ENCODE measurements around the gene FNBP1. TPM values are rescaled to one million over a fixed set of nuclear protein-coding genes. Genes with fewer than 3 reads are reported as not detected.

Gene FNBP1
- polyA plus RNA-seq, 4 donors, result 42.1 to 53.5 (median 49.1) TPM

DNA sequence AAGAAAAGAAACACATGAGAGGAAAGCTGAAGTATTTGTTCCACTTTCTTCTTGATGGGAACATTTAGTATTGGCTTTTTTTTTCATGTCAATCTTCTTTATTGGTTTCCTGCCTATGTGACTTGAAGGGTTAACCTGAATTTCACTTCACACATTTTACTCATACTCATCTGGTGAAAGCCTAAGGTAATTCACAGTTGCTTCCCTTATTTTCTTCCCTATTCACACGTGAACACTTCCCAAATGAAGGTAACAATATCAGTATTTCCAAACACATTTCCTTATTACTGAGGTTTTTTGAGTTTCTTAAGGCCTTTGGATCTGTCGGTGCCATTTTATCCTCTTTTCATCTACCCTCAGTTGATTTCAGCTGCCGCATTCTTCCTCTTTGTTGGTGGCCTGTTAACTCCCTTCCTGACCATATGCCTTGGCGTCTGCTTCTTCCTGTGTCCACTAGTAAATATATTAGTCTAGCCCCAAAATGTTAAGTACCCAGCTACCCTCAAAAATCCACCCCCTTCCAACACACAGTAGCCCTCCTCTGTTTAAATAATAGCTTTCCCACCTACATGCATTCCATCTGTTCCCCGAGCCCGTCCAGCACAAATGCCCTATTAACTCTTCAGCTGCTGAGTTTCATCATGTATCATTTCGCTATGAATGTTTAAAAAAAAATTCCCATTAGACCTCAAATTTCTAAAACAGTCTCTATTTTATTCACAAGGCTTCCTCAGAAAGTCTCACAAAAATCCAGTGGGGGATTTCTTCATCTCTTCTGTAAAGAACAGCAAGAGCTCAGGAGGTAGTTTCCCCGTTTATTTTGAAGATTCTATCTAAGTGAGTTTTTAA lies 110.5 kb downstream of the FNBP1 start:
- no peak for DNase-seq (ENCODE audit: low read depth in 4 of 4, low spot score in 3 of 4)

DNA sequence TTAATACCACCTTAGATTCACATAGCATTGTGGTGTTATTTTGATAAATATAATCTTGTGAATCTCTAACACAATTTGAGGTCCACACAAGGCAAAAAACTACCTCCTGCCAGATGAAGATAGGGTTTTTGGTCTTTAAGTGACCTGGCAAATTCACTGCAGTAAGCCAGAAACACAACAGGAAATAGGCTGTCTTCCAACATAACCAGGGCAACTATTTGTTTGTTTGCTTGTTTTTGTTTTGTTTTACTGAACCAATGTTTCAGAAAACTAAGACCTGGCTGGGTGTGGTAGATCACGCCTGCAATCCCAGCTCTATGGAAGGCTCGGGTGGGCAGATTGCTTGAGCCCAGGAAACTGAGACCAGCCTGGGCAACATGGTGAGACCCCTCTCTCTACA lies 112.2 kb downstream of the FNBP1 start:
- no peak for DNase-seq (ENCODE audit: low read depth in 4 of 4, low spot score in 3 of 4)

DNA sequence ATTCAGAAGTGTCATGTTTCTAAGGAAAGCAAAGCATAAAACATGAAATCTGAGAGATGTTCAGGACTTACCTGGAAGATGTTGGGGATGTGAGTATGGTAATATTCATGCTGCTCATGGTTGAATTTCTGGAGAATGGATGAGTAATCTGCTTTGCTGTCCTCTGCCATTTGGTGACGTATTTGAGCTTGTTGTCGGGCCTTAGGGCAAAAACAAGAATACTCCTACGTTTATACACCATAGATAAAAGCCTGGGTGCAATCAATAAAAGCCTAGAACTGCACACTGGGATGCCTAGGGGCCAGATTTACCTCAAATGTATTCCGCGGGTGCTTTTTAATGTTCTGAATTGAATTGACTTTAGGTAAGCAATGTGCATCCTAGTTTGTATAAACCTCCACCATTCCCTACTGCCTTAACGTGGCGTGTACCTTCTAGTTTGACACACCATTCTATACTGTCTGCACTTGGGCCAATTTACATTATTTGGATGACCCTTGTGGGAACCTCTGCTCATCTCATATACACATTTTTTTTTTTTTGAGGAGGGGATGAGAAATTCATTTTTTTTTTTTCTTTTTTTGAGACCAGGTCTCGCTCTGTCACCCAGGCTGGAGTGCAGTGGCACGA lies 113.4 kb downstream of the FNBP1 start:
- no peak for DNase-seq (ENCODE audit: low read depth in 4 of 4, low spot score in 3 of 4)

DNA sequence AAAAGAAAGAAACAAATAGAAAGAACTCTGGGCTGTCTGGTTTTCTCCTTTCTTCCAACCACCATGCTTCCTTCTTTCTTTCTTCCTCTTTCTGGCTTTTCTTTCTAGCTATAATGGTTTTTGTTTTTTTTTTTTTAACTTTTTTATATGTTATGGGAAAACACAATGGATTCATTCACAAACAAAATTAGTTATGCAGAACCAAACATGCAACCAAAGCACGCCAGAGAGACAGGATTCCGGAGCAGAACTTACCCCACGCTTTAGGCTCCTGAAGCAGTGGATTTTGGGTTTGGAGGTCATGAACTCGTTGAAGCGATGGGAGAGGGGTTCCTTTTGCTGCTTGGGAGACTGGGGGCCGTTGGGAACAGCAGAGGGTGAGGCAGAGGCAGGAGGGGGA lies 119.4 kb downstream of the FNBP1 start:
- DNase-seq (ENCODE audit: low read depth in 4 of 4, low spot score in 3 of 4), result no peak

DNA sequence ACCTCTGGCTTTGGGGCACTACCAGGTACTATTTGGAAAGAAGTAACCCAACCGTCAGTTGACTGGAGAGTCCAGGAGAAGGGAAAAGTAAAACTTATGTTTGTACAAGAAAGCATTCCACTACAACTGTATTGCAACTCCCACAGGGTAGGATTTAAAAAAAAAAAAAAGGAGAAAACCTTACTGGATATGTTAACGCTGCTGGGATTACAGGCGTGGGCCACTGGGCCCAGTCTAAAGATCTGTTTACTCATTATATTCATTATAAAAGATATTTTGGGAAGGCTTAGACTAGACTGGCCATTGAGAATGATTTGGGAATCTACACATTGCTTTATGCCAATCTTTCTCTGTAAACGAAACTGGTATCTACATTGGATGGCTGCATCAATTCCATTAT lies 121.1 kb downstream of the FNBP1 start:
- DNase-seq (ENCODE audit: low read depth in 4 of 4, low spot score in 3 of 4), result no peak

DNA sequence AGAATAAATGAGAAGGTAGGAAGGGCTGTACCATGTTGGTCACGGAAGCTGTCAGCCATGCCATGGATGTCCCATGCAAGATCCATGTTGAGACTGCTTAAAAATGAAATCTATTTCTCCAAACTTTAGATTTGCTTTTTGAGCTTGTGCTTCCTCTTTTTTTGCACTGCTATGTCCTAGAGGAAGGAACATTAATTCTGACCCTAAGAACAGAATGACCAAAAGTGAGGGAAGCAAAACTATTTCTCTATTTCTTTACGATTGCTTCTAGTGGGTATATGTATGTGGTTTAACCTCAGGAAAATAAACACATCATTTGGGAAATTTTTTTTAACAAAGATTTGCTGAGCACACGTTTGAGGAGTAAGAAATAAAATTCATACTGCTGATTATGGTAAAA lies 123.1 kb downstream of the FNBP1 start:
- DNase-seq (ENCODE audit: low read depth in 4 of 4, low spot score in 3 of 4), result no peak

DNA sequence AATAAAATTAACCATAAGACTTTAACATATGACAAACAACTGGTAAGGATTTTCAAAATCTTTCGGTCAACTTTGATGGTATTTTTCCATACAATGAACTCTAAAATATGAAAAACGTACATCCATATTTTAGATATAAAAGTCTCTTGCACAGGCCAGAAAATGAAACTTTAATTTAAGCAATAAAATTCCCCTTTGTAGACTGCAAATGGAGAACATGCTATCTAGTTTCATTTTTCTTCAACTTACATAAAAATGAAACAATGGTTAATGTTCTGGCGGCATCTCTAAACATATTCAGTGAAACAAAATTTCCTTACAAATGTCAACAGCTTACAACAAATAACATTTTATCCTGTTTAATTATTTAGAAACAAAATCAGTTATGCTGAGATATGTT lies 123.7 kb downstream of the FNBP1 start:
- no peak for DNase-seq (ENCODE audit: low read depth in 4 of 4, low spot score in 3 of 4)

DNA sequence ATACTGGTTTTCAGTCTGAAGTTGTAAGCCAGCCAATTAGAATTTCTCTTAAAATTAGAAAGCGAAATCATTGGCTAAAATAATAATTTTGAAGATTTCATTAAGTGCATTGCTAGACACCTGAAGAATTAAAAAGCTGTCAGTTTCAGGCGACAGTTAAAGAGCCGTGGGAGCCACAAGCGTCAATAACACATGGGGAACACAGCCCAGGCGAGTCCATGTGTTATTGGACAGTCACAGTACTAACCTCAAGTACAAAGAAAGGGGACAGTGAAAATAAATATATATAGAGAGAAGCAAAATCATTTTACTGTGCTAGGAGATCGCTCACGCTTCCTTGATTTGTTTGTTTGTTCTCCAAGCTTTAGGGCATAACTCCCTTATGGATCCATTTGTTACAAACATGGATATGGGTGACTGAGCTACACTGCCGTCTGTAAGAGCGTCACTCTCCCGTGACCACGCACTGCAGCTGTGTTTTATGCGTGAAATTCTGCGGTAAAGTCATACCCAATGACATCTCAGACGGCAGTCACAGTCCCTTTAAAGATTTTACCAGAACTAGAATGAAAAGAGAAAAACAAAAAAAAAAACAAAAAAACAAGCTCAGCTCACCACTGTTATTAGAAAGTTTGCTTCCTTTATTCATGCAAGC lies 124.6 kb downstream of the FNBP1 start:
- no peak for DNase-seq (ENCODE audit: low read depth in 4 of 4, low spot score in 3 of 4)

DNA sequence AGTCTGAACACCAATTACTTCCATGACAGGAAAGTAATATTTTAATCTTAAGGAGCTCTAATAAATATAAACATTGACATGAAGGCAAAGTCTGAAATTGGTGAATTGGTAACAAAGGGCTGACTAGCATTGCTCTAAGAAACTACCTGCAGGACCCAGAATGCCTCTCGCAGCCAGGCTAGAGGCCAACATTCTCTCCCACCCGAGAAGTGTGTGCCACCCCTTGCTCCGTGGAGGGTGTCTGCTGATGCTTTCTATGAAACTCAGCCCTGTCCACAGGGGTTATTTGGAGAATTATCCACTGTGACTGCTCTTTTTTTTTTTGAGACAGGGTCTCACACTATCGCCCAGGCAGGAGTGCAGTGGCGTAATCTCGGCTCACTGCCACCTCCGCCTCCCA lies 126.3 kb downstream of the FNBP1 start:
- DNase-seq (ENCODE audit: low read depth in 4 of 4, low spot score in 3 of 4), result no peak

DNA sequence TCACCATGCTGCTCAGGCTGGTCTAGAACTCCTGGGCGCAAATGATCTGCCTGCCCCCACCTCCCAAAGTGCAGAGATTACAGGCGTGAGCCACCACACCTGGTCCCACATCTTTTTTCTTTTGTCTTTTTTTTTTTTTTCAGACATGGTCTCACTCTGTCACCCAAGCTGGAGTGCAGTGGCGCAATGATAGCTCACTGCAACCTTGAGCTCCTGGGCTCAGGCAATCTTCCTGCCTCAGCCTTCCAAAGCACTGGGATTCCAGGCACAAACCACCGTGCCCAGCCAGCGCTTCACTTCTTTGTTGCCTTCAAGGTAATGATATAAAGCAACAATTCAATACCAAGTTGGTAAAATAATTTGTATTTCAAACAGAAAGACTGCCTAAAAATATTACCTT lies 128.9 kb downstream of the FNBP1 start:
- DNase-seq (ENCODE audit: low read depth in 4 of 4, low spot score in 3 of 4), result no peak

DNA sequence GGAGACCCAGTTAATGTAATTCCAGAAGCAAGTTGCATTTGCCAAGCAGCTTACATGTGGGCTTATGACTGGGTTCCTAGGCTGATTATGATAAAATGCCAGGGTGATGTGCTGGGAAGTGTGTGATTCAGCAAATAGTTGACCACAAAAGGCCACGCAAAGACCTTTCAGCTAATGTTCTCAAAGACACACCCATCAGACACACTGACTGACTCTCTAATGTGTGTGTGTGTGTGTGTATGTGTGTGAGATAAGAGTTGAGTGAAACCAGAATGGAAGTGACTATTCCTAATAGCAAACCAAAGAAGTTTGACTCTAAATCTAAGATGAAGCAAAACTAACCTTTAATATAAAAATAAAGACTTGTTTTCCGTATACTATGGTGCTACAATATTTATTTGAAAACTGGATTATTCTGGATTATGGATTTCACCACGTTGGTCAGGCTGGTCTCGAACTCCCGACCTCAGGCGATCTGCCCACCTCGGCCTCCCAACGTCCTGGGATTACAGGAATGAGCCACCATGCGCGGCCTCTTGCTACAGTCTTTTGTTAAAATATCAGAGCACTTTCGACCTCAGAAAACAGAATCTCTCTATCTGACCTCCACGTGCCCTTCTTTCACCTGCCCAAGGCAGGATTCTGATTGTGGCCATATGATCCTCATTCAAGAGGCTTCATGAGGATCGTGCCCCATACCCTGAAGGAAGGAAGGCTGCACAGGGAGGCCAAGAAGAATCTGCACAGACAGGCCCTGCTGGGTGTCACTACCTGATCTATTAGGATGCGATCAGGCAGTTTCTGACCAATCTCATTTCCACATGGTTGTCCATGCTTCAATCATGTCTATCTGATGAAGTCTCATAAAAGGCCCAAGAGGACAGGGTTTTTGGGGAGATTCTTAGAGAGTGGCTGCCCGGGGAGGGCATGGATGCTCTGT lies 132.1 kb downstream of the FNBP1 start:
- no peak for DNase-seq (ENCODE audit: low read depth in 4 of 4, low spot score in 3 of 4)

DNA sequence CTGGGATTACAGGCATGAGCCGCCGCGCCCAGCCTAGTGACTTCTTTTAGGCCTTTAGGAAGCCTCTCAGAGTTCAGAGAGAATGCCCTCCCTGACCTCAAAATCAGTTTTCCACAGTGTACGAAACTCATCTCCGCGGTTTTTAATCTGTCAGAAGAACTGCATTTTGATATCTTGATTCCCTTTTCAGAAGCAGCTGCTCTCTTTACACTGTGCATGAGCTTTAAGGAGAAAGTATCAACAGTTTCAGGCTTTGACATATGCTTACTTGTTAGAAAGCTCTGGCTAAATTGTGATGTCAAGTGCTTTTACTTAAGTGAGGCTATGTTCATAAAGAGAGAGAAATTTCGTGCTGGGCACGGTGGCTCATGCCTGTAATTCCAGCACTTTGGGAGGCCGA lies 133.1 kb downstream of the FNBP1 start:
- DNase-seq (ENCODE audit: low read depth in 4 of 4, low spot score in 3 of 4), result no peak

DNA sequence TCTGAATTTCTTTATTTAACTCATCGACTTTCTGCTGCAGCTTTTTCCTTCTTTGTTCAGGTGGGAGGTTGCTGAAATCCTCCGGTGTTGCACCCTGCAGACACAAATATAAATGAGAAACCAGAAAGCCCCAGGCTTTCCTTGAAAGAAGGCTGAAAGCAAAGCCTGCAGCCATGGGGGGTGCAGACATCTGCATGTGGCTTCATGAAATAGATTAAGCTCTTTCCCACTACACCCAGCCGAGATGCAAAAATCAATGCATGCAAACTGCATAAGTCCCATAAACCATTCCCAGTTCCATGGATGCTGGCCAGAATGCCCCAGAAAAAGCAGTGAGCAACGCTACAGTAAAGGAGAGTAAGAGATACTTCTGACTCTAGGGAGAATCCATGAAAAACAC lies 134.1 kb downstream of the FNBP1 start:
- DNase-seq (ENCODE audit: low read depth in 4 of 4, low spot score in 3 of 4), result no peak

DNA sequence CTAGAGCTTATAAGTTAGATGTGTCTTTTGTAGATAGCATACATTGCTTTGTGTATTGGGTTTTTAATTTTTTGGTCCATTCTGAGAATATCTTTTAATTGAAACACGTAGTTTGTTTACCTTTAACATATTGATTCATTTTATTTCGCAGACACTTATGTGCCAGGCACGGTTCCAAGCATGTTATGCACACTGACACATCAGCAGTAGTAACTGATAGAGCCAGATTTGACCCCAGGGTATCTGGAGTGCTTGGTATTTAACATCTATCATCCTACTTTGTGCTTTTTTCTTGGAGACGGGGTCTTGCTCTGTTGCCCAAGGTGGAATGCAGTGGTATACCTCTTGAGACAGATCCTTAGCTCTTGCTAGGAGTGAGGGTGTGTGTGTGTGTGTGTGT lies 135.8 kb downstream of the FNBP1 start:
- DNase-seq (ENCODE audit: low read depth in 4 of 4, low spot score in 3 of 4), result no peak

DNA sequence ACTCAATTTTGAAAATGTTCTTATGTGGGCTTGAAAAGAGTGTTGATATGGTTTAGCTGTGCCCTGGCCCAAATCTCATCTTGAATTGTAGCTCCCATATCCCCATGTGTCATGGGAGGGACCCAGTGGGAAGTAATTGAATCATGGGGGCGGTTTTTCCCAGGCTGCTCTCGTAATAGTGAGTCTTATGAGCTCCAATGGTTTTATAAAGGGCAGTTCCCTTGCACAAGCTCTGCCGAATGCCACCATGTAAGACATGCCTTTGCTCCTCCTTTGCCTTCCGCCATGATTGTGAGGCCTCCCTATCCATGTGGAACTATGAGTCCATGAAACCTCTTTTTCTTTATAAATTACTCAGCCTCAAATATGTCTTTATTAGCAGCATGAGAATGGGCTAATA lies 136.7 kb downstream of the FNBP1 start:
- DNase-seq (ENCODE audit: low read depth in 4 of 4, low spot score in 3 of 4), result no peak

DNA sequence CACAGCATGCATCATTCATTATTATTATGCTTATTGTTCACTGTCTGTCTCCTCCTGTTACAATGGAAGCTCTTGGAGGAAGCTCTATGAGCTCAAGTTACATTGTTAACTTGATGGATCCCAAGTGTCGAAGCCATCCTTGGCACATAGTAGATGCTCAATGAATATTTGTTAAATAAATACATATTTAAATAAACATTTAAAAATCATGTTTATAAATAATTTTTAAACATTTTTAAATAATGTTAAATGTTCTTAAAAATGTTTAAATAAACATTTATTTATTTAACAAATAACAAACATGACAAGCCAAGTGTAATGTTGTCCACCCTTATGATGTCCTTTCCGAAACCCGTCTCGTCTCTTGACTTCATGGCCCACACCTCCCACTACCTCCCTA lies 138.3 kb downstream of the FNBP1 start:
- no peak for DNase-seq (ENCODE audit: low read depth in 4 of 4, low spot score in 3 of 4)

DNA sequence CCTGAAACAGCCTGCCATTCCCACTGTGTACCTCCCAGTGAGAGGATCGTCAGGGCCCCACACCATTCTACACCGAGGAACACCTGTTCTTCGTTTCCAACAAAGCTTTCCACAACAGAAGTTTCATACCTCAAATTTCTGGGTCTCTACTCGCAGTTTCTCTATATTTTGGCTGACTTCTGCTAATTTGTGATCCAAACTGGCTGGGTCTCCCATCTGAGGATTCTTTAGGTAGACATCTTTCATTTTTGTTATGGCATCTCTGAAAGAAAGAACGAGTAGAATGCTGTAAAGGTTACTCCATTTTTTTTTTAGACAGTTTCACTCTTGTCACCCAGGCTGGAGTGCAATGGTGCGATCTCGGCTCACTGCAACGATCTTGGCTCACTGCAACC lies 140.3 kb downstream of the FNBP1 start:
- no peak for DNase-seq (ENCODE audit: low read depth in 4 of 4, low spot score in 3 of 4)

DNA sequence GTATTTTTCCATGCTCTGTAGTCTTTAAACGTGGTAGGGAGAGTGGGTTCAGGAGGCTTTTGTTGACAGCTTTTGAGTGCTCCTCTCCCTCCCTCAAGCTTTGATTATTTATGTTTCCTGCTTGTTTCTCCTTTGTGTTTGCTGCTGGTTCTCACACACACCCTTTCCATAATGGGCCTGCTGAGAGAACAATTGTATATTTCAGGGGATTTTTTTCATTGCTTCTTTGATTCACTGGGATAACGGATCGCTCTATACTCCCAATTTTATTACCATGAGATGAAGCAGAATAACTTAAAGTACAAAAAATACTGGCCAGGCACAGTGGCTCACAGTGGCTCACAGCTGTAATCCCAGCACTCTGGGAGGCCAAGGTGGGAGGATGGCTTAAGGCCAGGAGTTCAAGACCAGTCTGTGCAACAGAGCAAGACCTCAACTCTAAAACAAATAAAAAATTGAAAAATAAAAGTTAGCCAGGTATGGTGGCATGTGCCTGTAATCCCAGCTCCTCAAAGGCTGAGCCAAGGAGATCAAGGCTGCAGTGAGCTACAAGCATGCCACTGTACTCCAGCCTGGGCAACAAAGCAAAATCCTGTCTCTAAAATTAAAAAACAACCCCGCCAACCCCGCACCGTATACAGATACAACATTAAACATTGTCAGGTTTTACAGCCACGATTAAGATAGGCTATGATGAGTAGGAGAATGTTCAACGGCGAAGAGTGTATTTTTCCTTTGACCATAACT lies 140.8 kb downstream of the FNBP1 start:
- no peak for DNase-seq (ENCODE audit: low read depth in 4 of 4, low spot score in 3 of 4)

DNA sequence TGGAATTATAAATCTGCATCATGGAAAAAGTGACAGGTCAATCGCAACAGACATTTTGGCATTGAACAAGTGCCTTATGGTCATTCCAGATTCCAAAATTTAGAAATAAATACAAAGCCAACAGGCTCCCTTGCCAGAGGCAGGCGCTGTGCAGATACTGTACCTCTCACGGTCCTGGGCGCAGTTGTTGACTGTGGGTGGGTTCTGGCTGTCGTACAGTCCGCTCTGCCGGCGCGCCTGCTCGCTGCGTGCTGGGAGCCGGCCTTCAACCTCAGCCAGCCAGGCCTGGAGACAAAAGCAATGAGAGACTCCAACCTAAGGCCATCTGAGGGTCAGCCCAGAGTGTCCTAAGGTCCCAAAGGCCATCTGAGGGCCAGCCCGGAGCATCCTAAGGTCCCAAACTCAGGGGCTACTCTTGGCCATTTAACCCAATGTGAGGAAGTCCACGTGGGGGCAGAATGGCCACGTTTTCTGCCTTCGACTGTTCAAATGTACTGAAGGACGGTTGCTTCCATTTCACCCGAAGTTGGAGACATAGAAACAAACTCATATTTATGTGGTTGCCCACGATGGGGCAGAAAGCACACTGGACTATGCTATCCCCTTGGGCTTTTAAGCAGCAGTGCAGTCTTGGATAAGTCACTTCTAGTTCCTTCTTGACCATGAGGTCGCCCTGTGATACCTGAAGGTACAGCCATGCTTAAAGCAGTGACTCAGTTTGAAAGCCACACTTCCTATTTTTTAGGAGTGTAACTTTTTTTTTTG lies 142.5 kb downstream of the FNBP1 start:
- DNase-seq (ENCODE audit: low read depth in 4 of 4, low spot score in 3 of 4), result no peak
